ENCODE results near the gene FKBP11.
"Not testable (repeated sequence)": the region's sequence is repeated elsewhere in the genome, so short reads cannot be mapped to it uniquely, and the experiment has no call there.

FKBP11 gene

DNA sequence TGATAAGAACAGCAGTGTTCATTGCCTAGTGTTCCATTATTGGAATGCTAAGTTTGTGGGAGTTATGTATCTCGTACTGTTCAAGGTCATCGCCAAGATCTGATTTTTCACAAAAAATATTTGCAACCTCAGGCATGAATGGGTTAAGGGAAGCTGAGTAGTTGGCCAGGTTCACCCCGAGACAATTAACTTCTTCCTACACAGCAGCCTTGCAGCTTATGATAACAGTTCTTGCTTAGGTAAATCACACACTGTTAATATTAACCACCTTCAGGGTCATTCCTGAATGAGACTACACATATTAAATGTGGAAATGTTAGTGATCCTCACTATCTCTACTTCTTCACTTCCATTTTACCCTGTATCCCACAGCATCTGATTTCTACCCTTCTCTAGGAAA, 18.0 kb downstream of the FKBP11 start:
- no peak for DNase-seq (ENCODE audit: low read depth)

DNA sequence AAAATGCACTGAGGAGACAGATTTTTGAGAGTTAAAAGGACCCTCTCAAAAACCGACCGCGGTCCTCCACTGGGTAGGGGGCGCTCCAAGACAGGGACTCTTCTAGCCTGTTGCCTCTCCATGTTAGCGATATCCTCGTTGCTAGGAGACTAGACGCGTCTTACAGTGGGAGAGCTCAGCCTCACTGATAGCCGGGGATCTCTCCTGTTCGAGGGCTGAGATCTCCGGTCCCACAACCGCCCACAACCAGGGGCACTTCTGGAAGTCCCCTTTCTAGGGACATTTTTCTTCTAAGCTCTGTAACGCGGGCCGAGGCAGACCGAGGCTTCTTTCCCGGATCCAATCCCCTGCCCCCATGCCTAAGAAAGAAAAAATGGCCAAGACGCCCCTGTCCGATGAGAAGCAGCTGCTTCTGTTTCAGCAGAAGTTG, 21.3 kb downstream of the FKBP11 start:
- DNase-seq (ENCODE audit: low read depth) = peak; percentile 77

DNA sequence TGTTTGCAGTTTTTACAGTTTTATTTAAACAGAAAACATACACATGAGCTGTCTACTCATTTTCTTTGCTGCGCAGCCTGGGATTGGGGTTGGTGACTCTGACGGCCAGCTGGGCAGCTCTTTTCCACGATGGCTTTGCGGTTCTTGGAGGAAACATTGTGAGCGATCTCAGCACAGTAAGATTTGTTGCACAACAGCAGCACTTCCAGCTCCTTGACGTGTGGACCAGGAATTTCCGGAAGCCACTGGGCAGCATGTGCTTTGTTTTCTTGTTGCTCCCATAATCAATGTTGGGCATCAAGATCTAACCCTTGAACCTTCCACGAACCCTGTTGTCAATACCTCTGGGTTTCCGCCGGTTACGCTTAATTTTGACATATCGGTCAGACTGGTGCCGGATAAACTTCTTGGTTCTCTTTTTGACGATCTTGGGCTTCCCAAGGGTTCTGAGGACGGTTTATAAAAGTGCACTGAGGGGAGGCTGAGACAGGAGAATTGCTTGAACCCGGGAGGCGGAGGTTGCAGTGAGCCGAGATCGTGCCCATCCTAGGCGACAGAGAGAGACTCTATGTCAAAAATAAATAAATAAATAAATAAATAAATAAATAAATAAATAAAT, 21.8 kb downstream of the FKBP11 start:
- no peak for DNase-seq (ENCODE audit: low read depth)

DNA sequence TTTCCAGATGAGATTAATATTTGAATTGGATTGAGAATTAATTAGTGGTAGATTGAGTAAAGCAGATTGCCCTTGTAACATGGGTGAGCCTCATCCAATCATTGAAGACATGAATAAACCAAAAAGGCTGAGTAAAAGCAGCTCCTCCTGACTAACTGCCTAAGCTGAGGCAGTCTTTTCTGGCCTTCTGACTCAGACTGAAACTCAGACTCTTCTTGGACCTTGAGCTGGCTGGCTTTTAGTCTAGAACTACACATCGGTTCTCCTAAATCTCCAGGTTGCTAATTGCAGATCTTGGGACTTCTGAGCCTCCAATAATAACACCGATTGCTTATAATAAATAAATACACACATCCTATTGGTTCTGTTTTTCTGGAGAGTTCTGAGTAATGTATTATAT, 24.0 kb downstream of the FKBP11 start:
- no peak for DNase-seq (ENCODE audit: low read depth)

DNA sequence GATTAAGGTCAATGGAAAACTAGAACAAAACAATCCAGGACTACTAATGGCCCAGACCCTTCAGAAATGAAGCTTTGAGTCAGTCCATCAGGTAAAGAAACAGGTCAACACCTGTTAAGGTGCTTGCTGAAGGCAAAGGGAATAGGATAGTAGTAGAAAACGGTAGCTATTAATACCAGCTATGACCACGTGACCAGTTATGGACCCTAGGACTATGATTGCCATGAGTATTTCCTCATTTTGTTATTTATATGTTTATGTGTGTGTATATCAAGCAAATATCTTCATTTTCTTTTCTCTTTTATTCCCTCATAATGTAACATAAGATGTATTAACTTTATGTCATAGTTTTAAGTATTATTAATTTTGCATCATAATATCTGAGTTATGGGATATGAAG, 25.6 kb downstream of the FKBP11 start:
- DNase-seq (ENCODE audit: low read depth) = no peak

DNA sequence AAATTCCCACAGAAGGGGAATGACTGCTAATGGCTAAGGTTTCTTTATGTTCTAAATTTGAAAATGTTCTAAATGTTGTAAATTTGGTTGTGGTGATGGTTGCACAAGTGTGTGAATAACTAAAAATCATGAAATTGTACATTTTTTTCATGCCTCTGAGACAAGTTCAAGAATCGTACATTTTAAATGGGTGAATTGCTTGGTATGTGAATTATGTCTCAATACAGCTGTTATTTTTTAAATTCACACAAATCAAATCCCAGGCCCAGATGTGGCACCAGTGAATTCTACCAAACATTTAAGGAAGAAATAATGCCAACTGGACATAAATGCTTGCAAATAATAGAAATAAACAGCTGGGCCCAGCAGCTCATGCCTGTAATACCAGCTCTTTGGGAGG, 31.0 kb downstream of the FKBP11 start:
- no peak for DNase-seq (ENCODE audit: low read depth)

DNA sequence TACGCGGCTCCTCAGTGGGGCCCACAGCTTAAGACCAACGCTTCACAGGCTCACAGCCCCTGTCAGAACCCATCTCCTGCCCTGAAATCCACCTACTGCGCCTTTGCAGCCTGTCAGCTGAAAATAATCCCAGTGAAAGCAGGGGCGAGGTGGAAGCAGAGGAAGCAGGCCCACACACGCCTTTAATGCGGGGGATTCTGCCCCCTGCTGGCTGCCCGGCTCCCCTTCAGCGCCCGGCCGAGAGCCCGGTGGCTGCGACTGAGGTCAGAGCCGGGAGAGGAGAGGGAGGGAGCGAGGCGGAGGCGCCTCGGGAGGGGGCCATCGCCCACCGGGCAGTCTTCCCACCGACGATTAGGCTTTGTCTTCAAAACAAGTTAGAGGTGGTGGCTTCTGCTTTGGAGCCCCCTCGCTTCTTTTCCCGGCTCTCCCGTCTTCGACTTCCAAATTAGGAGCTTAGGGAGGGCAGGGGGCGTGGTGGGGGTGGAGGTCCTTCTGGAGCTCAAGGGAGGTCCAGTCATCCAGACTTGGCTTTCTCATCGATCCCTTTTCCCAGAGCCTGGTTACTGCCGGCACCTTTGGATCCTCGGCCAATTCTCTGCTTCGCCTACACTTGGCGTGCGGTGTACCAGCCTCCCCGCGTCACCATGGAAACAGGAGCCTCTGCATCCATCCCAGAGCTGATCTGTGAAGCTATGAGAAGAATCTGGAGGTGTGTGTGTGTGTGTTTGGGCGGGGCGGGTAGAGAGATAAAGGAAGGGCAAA, 34.5 kb downstream of the FKBP11 start:
- peak; percentile 60 for DNase-seq (ENCODE audit: low read depth)

DNA sequence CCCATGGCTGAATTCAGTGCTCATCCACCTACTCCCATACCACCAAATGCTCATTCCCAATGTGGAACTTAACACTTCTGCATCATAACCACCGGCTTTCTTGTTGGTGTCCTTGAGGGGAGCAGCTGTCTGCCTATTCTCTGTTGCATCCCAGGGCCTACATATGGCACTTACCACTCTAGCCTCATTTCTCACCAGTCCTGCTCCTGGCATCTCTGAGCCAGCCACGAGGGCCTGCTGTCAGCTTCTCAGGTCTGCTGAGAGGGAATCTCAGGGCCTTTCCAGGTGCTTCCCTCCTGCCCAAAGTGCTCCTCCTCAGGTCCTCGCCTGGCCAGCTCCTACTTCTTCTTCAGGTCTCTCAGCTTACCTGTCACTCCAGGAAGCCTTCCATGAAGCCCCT, 35.6 kb downstream of the FKBP11 start:
- DNase-seq (ENCODE audit: low read depth) = no peak

DNA sequence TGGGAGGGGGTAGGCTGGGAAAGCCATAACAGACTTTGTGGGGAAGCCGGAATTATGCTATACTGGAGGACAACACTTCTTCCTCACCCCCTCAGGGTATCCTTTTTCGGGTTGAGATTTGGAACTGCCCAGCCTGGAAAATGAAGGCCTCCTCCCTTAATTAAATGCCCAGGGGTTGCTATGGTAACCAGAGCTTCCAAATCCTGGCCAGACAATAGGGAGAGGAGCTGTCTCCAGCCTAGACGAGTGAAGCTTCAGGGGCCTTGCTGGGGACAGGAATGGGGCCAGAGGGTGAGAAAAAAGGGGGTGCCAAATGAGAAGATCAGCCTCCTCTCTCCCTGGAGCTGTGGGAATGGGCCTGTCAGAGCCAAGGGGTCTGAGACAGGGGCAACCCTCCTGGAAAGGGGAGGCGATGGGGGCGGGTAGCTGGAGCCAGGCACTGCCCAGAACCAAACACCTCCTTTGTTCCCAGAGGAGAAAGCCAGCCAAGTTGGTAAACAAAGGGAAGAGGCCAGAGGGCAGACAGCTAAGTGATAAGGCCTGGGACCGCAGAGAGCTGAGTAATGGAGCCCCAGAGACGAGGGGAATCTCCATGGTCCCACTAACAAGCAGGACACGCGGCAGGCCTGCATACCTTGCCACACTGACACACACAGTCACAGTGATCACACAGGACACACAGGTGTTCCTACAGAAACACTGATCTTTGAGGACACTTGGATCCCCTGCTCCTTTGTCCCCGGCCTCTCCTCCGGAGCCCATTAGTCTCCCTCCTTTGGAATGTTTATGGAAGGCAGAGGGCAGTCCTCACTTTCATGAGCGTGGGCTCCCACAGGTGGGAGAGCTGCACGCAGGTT, 41.8 kb downstream of the FKBP11 start:
- no peak for DNase-seq (ENCODE audit: low read depth)

DNA sequence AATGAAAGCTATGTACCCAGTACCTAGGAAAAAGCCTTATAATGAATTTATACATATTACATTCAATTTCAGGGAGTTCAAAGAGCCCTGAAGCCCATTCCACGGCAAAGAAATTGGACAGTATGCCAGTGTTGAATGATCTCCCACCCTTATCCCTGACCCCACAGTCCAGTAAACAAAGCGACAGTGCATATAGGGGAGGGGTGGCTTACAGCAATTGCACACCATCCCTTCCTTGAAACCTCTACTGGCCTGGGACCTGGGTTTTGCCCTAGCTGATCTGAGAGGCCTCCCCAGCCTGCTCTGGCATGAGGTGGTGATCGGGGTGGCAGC, 42.4 kb downstream of the FKBP11 start:
- DNase-seq (ENCODE audit: low read depth) = no peak

DNA sequence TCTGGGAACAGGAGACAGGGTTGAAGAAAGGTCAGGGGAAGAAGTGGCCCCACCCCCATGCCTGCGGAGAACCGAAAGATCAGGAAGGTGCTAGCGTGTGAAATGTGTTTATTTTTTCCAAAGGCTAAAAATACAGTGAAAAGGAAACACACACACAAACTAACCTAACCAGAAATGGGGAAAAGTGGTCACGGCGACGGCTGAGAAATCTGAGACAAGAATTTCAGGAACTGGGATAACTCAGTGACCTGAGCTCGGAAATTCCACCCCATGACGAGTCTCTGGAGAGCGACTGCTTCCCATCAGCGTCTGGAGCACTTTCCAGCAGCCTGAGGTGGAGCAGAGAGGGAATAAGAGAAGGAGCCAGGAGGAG, 43.0 kb downstream of the FKBP11 start:
- no peak for DNase-seq (ENCODE audit: low read depth)

DNA sequence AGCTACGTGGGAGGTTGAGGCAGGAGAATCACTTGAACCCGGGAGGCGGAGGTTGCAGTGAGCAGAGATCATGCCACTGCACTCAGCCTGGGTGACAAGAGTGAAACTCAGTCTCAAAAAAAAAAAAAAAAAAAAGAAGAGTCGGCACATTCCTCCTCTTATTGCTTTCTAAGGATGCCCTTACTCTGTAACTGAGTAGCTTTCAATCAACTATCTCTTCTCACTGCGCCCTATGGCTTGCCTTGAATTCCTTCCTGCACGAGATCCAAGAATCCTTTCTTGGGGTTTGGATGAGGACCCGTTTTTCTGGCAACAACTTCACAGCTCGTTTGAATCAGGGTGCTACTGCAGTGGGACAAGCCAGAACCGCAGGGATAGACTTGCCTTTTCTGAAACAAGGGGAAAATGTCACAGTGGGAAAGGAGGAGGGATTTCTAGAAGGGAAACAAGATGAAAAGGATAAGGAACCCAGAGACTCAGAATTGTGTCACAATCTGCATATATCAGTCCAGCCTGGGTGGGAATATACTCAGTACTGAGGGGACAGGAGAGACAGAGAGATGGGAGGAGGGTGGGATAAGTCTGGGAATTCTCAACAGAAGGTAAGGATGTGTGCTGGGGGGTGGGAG, 43.5 kb downstream of the FKBP11 start:
- DNase-seq (ENCODE audit: low read depth) = no peak

DNA sequence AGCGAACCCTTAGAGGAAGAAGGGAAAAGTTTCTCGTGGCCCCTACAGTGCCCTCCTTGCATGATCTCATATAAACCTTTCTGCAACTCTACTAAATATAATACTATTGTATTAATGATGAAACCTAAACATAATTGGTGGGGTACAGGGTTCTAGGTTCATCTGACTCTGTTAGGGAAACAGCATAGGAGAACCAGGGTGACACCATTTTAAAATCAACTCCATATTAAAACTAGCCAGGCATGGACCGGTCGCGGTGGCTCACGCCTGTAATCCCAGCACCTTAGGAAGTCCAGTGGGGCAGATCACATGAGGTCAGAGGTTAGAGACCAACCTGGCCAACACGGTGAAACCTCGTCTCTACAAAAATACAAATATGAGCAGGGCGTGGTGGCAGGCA, 44.6 kb downstream of the FKBP11 start:
- no peak for DNase-seq (ENCODE audit: low read depth)

DNA sequence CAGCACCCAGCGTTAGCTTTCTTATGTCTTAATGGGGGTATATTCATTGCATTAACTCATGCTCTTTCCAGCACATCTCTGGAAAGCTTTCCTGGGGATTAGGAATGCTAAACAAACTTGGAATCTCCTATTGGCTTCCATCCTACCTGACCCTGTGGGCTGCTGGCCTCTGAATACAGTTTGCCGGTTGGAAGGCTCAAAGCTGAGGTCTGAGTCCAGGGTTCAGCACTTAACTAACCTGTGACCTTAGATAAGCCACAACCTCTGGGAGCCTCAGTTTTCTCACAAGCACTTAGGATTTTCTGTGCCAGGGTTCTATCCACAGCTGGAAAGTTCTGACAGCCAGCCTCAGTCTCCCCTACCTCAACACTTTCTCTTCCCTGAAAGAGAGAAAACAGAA, 46.7 kb downstream of the FKBP11 start:
- DNase-seq (ENCODE audit: low read depth) = no peak

DNA sequence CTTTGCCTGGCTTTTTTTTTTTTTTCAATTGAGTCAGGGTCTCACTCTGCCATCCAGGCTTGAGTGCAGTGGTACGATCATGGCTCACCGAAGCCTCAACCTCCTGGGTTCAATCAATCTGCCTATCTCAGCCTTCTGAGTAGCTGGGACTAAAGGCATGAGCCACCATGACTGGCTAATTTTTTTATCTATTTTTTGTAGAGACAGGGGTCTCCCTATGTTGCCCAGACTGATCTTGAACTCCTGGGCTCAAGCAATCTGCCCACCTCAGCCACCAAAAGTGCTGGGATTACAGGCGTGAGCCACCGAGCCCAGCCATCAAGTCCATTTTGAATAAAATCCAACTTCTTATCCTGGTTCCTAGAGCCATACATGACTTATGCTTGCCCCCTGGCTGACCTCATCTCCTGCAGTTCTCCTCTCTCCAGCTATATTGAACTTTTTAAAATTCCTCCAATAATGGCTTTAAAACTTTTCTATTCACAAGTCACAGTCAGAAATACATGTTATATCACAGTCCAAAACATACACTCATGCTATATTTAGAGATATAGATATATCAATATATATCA, 49.3 kb downstream of the FKBP11 start:
- no peak for DNase-seq (ENCODE audit: low read depth)

DNA sequence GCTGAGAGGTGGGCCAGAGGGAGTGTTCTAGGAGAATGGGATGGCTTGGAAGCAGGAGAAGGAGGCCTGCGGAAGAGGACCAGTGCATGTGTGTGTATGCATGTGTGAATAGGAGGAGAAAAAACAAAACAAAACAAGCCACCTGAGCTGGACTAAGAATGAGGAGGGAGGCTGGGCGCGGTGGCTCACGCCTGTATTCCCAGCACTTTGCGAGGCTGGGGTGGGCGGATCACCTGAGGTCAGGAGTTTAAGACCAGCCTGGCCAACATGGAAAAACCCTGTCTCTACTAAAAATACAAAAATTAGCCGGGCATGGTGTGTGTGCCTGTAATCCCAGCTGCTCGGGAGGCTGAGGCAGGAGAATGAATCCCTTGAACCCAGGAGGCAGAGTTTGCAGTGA, 51.8 kb downstream of the FKBP11 start:
- not testable (repeated sequence) for DNase-seq (ENCODE audit: low read depth)

DNA sequence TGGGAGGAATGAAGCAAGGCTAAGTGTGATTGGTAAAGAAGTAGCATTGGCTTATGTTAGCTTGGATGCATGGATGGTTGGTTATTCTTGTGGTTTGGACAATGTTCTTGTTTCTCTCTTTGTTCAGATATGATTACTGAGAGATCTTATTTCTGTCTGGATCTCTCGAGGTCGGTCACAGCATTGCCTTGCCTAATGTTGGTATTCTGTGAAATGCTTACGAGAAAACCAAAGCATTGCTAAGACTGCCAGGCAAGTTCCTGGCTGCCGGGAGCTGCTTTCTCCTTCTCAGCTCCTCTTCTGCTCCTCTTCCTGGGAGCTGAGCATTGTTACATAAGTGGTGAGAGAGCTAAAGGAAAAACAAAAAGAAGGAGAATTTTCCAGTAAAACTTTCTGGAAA, 52.2 kb downstream of the FKBP11 start:
- DNase-seq (ENCODE audit: low read depth) = no peak
